ENCODE results near the gene PCBD1.

Gene PCBD1

GRCh38 chr10:70847659-70848360, 40.6 kb downstream of the PCBD1 start:
- H3K4me2 ChIP-seq = no peak overlapping the region
- H3K27ac ChIP-seq = no peak overlapping the region
- H4K20me1 ChIP-seq (ENCODE audit: insufficient read depth) = no peaks in the 10 kb centered on the region
- TF ChIP-seq, protein P1, sequence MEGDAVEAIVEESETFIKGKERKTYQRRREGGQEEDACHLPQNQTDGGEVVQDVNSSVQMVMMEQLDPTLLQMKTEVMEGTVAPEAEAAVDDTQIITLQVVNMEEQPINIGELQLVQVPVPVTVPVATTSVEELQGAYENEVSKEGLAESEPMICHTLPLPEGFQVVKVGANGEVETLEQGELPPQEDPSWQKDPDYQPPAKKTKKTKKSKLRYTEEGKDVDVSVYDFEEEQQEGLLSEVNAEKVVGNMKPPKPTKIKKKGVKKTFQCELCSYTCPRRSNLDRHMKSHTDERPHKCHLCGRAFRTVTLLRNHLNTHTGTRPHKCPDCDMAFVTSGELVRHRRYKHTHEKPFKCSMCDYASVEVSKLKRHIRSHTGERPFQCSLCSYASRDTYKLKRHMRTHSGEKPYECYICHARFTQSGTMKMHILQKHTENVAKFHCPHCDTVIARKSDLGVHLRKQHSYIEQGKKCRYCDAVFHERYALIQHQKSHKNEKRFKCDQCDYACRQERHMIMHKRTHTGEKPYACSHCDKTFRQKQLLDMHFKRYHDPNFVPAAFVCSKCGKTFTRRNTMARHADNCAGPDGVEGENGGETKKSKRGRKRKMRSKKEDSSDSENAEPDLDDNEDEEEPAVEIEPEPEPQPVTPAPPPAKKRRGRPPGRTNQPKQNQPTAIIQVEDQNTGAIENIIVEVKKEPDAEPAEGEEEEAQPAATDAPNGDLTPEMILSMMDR (conservative IDR thresholded peaks at IDR 0.05; ENCODE audit: low read depth, low read length) = no peak
- H3K79me2 ChIP-seq (ENCODE audit: insufficient read depth, low read depth) = no peaks in the 10 kb centered on the region
- H3K36me3 ChIP-seq (ENCODE audit: insufficient read depth) = no peaks in the 10 kb centered on the region
- peaks cover 9% of the 10 kb centered on the region for H3K4me1 ChIP-seq (ENCODE audit: low read depth, poor library complexity, severe bottlenecking)
- H2AFZ ChIP-seq (ENCODE audit: low read depth) = no peak overlapping the region
- H3K4me3 ChIP-seq (IDR thresholded peaks at IDR 0.05; ENCODE audit: insufficient read depth, low read depth, low read length) = no peak overlapping the region
- no peaks in the 10 kb centered on the region for H3K27me3 ChIP-seq (ENCODE audit: insufficient read depth, low read depth)
- H3K9ac ChIP-seq = no peak overlapping the region

GRCh38 chr10:70846795-70847194, 41.6 kb downstream of the PCBD1 start:
- H2AFZ ChIP-seq (ENCODE audit: low read depth) = no peak overlapping the region
- no peaks in the 10 kb centered on the region for H3K79me2 ChIP-seq (ENCODE audit: insufficient read depth, low read depth)
- no peaks in the 10 kb centered on the region for H4K20me1 ChIP-seq (ENCODE audit: insufficient read depth)
- TF ChIP-seq, protein P1 (conservative IDR thresholded peaks at IDR 0.05; ENCODE audit: low read depth, low read length) = no peak
- peaks cover 9% of the 10 kb centered on the region for H3K4me1 ChIP-seq (ENCODE audit: low read depth, poor library complexity, severe bottlenecking)
- H3K36me3 ChIP-seq (ENCODE audit: insufficient read depth) = no peaks in the 10 kb centered on the region
- no peak overlapping the region for H3K4me3 ChIP-seq (IDR thresholded peaks at IDR 0.05; ENCODE audit: insufficient read depth, low read depth, low read length)
- no peak overlapping the region for H3K27ac ChIP-seq
- no peak overlapping the region for H3K4me2 ChIP-seq
- H3K27me3 ChIP-seq (ENCODE audit: insufficient read depth, low read depth) = no peaks in the 10 kb centered on the region
- H3K9ac ChIP-seq = no peak overlapping the region

- Histone ChIP-seq H3K27me3 (ENCODE audit: insufficient read depth, low read depth) (no peaks in the 10 kb centered on the region), H3K4me3 (IDR thresholded peaks at IDR 0.05; ENCODE audit: insufficient read depth, low read depth, low read length) (no peak overlapping the region)
These were observed 42.5 kb downstream of the PCBD1 start for GRCh38 chr10:70845816-70846215.

GRCh38 chr10:70845256-70845655, 43.1 kb downstream of the PCBD1 start:
- H3K4me2 ChIP-seq = no peak overlapping the region
- H3K4me3 ChIP-seq (IDR thresholded peaks at IDR 0.05; ENCODE audit: insufficient read depth, low read depth, low read length) = no peak overlapping the region
- H3K27ac ChIP-seq = no peak overlapping the region
- no peaks in the 10 kb centered on the region for H4K20me1 ChIP-seq (ENCODE audit: insufficient read depth)
- H3K27me3 ChIP-seq (ENCODE audit: insufficient read depth, low read depth) = no peaks in the 10 kb centered on the region
- no peak overlapping the region for H3K9ac ChIP-seq
- no peaks in the 10 kb centered on the region for H3K79me2 ChIP-seq (ENCODE audit: insufficient read depth, low read depth)
- H3K36me3 ChIP-seq (ENCODE audit: insufficient read depth) = no peaks in the 10 kb centered on the region
- H3K4me1 ChIP-seq (ENCODE audit: low read depth, poor library complexity, severe bottlenecking) = peaks cover 9% of the 10 kb centered on the region
- H2AFZ ChIP-seq (ENCODE audit: low read depth) = no peak overlapping the region
- TF ChIP-seq, protein P1 (conservative IDR thresholded peaks at IDR 0.05; ENCODE audit: low read depth, low read length) = no peak

More at GRCh38 chr10:70845816-70846215, 42.5 kb downstream of the PCBD1 start:
- Histone ChIP-seq H3K79me2 (ENCODE audit: insufficient read depth, low read depth) (no peaks in the 10 kb centered on the region), H3K27ac (no peak overlapping the region), H3K4me2 (no peak overlapping the region), H2AFZ (ENCODE audit: low read depth) (no peak overlapping the region), H4K20me1 (ENCODE audit: insufficient read depth) (no peaks in the 10 kb centered on the region), H3K9ac (no peak overlapping the region), H3K4me1 (ENCODE audit: low read depth, poor library complexity, severe bottlenecking) (peaks cover 9% of the 10 kb centered on the region), H3K36me3 (ENCODE audit: insufficient read depth) (no peaks in the 10 kb centered on the region)
- TF ChIP-seq, protein P1 (conservative IDR thresholded peaks at IDR 0.05; ENCODE audit: low read depth, low read length) = no peak

Data from KMS-11 (cell line).